HepG2 (cell line): ENCODE data around the gene FASTKD2. TPM values are rescaled to one million over a fixed set of nuclear protein-coding genes. Genes with fewer than 3 reads are reported as not detected.
A peak's percentile ranks its signal among the peaks of the same experiment; 100 is the strongest.

Experiments used
- ARNT2 ChIP-seq: sonication (generic); formaldehyde crosslinking; IDR thresholded peaks from 2 replicates; pipeline ENCODE4 v1.8.0; 2022; ENCODE audit warnings: mild to moderate bottlenecking, low read depth, missing genetic modification reagents, moderate library complexity
- MAFK ChIP-seq, 2 experiments: IDR thresholded peaks in 1 of 2; conservative IDR thresholded peaks in 1 of 2; 2 replicates each; pipeline ENCODE4 v1.6.1; 2011; ENCODE audit warnings: improper control_type of control experiment in 2 of 2, low read length in 2 of 2
- SMC3 ChIP-seq: IDR thresholded peaks from 2 replicates; pipeline ENCODE4 v1.6.1; 2011; ENCODE audit warnings: low read length, improper control_type of control experiment
- STAG1 ChIP-seq: sonication (generic); formaldehyde crosslinking; IDR thresholded peaks from 2 replicates; pipeline ENCODE4 v1.4.0; 2020; ENCODE audit warnings: missing genetic modification reagents
- XRCC5 ChIP-seq: fragments of 200-400 bp; formaldehyde crosslinking; optimal IDR thresholded peaks from 2 replicates; pipeline ENCODE3; 2017; ENCODE audit warnings: mild to moderate bottlenecking, low read length
- ZNF577 ChIP-seq: sonication (generic); formaldehyde crosslinking; IDR thresholded peaks from 2 replicates; pipeline ENCODE4 v1.4.0; 2020; ENCODE audit warnings: mild to moderate bottlenecking, low read depth, missing genetic modification reagents, borderline replicate concordance
- polyA plus RNA-seq, 8 experiments: library from polyadenylated mRNA; depleted of rRNA in 3 of 8; stranded (reverse) in 7 of 8; unstranded in 1 of 8; fragments of >200 nt; fragmentation: Illumina TruSeq in 4 of 8; extraction: Trizol in 4 of 8; gene quantifications; 2 replicates each; pipeline versions ENCODE4 v1.2.1 to v1.2.3, GENCODE V29; 2011 to 2016; ENCODE audit warnings: low read depth in 4 of 8, missing spikeins in 1 of 8, mixed read lengths in 1 of 8; ENCODE audit not compliant: insufficient read depth in 1 of 8
- total RNA-seq, 5 experiments: library from RNA; depleted of rRNA; stranded (reverse); fragments of >200 nt; fragmentation: Illumina TruSeq; extraction: Trizol; gene quantifications; 2 replicates each; pipeline ENCODE4 v1.2.3, GENCODE V29; 2016; ENCODE audit warnings: low read depth in 1 of 5
- TF ChIP-seq, protein P1 (sequence below): sonication (generic); formaldehyde crosslinking; IDR thresholded peaks from 2 replicates; pipeline ENCODE4 v1.4.0; 2020; ENCODE audit warnings: missing genetic modification reagents, borderline replicate concordance
- TF ChIP-seq, protein P2 (sequence below), 2 experiments: IDR thresholded peaks; 2 replicates each; pipeline ENCODE4 v1.6.1; 2011 to 2012; ENCODE audit warnings: low read length in 2 of 2, borderline replicate concordance in 1 of 2, low read depth in 1 of 2, mild to moderate bottlenecking in 1 of 2, moderate library complexity in 1 of 2
- TF ChIP-seq, protein P3 (sequence below): sonication (generic); formaldehyde crosslinking; IDR thresholded peaks from 2 replicates; pipeline ENCODE4 v1.8.0; 2022; ENCODE audit warnings: low read depth, missing genetic modification reagents
- TF ChIP-seq, protein P4 (sequence below): sonication (generic); formaldehyde crosslinking; IDR thresholded peaks from 2 replicates; pipeline ENCODE4 v1.5.0; 2020; ENCODE audit warnings: mild to moderate bottlenecking, missing genetic modification reagents, moderate library complexity
- TF ChIP-seq, protein P5 (sequence below): sonication (generic); formaldehyde crosslinking; conservative IDR thresholded peaks from 2 replicates; pipeline ENCODE4 v1.8.1; 2023; ENCODE audit warnings: missing genetic modification reagents
- TF ChIP-seq, protein P6 (sequence below): sonication (generic); formaldehyde crosslinking; IDR thresholded peaks from 2 replicates; pipeline ENCODE4 v1.5.0; 2020; ENCODE audit warnings: missing genetic modification reagents

FASTKD2 gene
- total and polyA plus RNA-seq, 2 of the 13 experiments (the other 11 are each of a cell fraction or from before 2014, with no cell fraction given), result 41.1 to 77.8 TPM

DNA sequence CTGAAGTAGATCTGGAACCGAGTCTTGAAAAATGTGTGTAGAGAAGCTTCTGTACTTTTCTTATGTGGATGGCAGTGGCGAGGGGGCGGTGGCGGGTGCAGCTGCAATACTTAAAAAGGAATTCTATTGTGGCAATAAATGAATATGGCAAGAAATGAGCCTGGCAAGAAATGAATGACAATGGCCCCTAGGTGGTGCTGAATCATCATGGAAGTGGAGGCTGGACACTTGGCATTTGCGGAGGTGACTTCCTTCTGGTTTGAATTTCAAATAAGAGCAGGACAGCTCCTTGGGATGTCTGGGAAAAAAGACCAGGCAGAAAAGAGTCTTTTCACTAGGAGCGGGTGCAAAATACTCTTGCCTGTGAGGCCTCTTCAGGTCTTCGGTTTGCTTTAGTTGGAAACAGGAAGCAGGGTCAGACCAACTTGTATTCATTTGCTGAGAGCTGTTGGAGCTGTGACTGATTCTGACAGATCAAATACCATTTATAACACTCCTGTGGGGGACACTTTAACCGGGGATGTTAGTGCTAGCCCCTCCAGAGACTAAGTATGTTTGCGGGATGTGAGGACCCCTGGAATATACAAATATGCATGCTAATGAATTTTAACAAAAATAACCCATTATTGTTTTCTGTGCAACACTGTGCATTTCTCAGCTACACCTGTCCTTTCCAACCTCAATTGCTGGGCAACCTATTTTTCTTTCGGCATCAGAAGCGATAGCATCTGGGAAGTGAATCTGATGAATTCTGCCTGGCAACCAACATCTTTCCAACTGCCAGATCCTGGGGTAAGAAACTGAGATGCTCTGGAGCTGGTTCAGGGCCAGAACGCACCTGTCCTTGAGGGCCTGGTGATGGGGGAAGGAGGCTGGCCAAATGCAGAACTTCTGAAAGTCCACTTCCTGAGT, 35.4 kb downstream of the FASTKD2 start (continued):
- TF ChIP-seq, protein P1, sequence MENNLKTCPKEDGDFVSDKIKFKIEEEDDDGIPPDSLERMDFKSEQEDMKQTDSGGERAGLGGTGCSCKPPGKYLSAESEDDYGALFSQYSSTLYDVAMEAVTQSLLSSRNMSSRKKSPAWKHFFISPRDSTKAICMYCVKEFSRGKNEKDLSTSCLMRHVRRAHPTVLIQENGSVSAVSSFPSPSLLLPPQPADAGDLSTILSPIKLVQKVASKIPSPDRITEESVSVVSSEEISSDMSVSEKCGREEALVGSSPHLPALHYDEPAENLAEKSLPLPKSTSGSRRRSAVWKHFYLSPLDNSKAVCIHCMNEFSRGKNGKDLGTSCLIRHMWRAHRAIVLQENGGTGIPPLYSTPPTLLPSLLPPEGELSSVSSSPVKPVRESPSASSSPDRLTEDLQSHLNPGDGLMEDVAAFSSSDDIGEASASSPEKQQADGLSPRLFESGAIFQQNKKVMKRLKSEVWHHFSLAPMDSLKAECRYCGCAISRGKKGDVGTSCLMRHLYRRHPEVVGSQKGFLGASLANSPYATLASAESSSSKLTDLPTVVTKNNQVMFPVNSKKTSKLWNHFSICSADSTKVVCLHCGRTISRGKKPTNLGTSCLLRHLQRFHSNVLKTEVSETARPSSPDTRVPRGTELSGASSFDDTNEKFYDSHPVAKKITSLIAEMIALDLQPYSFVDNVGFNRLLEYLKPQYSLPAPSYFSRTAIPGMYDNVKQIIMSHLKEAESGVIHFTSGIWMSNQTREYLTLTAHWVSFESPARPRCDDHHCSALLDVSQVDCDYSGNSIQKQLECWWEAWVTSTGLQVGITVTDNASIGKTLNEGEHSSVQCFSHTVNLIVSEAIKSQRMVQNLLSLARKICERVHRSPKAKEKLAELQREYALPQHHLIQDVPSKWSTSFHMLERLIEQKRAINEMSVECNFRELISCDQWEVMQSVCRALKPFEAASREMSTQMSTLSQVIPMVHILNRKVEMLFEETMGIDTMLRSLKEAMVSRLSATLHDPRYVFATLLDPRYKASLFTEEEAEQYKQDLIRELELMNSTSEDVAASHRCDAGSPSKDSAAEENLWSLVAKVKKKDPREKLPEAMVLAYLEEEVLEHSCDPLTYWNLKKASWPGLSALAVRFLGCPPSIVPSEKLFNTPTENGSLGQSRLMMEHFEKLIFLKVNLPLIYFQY (CRISPR knock-in tag), result no peak
- TF ChIP-seq, protein P2, sequence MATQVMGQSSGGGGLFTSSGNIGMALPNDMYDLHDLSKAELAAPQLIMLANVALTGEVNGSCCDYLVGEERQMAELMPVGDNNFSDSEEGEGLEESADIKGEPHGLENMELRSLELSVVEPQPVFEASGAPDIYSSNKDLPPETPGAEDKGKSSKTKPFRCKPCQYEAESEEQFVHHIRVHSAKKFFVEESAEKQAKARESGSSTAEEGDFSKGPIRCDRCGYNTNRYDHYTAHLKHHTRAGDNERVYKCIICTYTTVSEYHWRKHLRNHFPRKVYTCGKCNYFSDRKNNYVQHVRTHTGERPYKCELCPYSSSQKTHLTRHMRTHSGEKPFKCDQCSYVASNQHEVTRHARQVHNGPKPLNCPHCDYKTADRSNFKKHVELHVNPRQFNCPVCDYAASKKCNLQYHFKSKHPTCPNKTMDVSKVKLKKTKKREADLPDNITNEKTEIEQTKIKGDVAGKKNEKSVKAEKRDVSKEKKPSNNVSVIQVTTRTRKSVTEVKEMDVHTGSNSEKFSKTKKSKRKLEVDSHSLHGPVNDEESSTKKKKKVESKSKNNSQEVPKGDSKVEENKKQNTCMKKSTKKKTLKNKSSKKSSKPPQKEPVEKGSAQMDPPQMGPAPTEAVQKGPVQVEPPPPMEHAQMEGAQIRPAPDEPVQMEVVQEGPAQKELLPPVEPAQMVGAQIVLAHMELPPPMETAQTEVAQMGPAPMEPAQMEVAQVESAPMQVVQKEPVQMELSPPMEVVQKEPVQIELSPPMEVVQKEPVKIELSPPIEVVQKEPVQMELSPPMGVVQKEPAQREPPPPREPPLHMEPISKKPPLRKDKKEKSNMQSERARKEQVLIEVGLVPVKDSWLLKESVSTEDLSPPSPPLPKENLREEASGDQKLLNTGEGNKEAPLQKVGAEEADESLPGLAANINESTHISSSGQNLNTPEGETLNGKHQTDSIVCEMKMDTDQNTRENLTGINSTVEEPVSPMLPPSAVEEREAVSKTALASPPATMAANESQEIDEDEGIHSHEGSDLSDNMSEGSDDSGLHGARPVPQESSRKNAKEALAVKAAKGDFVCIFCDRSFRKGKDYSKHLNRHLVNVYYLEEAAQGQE (IDR thresholded peaks at IDR 0.05; ENCODE audit: borderline replicate concordance in 1 of 2, low read depth in 1 of 2, low read length in 2 of 2), result no peak
- TF ChIP-seq, protein P3, sequence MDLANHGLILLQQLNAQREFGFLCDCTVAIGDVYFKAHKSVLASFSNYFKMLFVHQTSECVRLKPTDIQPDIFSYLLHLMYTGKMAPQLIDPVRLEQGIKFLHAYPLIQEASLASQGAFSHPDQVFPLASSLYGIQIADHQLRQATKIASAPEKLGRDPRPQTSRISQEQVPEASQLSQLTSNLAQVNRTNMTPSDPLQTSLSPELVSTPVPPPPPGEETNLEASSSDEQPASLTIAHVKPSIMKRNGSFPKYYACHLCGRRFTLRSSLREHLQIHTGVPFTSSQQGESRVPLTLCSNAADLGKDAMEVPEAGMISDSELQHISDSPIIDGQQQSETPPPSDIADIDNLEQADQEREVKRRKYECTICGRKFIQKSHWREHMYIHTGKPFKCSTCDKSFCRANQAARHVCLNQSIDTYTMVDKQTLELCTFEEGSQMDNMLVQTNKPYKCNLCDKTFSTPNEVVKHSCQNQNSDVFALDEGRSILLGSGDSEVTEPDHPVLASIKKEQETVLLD (CRISPR knock-in tag), result no peak
- TF ChIP-seq, protein P4, sequence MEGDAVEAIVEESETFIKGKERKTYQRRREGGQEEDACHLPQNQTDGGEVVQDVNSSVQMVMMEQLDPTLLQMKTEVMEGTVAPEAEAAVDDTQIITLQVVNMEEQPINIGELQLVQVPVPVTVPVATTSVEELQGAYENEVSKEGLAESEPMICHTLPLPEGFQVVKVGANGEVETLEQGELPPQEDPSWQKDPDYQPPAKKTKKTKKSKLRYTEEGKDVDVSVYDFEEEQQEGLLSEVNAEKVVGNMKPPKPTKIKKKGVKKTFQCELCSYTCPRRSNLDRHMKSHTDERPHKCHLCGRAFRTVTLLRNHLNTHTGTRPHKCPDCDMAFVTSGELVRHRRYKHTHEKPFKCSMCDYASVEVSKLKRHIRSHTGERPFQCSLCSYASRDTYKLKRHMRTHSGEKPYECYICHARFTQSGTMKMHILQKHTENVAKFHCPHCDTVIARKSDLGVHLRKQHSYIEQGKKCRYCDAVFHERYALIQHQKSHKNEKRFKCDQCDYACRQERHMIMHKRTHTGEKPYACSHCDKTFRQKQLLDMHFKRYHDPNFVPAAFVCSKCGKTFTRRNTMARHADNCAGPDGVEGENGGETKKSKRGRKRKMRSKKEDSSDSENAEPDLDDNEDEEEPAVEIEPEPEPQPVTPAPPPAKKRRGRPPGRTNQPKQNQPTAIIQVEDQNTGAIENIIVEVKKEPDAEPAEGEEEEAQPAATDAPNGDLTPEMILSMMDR, result peak; percentile 88
- TF ChIP-seq STAG1 (CRISPR knock-in tag), result peak; percentile 92
- TF ChIP-seq SMC3, result peak; percentile 90
- TF ChIP-seq, protein P5, sequence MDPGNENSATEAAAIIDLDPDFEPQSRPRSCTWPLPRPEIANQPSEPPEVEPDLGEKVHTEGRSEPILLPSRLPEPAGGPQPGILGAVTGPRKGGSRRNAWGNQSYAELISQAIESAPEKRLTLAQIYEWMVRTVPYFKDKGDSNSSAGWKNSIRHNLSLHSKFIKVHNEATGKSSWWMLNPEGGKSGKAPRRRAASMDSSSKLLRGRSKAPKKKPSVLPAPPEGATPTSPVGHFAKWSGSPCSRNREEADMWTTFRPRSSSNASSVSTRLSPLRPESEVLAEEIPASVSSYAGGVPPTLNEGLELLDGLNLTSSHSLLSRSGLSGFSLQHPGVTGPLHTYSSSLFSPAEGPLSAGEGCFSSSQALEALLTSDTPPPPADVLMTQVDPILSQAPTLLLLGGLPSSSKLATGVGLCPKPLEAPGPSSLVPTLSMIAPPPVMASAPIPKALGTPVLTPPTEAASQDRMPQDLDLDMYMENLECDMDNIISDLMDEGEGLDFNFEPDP (CRISPR knock-in tag), result 0 out of 2 replicates have a peak, but pooled peaks have one; percentile 64
- TF ChIP-seq ZNF577 (CRISPR knock-in tag), result no peak
- 0 out of 4 replicates have a peak, but pooled peaks of 1 of the 2 experiments have one; percentile 16 for TF ChIP-seq MAFK (conservative IDR thresholded peaks at IDR 0.05 in 1 of 2, IDR thresholded peaks at IDR 0.05 in 1 of 2; ENCODE audit: low read length in 2 of 2)
- 0 out of 2 replicates have a peak, but pooled peaks have one; percentile 41 for TF ChIP-seq ARNT2
- peak; percentile 29 for TF ChIP-seq XRCC5
- TF ChIP-seq, protein P6, sequence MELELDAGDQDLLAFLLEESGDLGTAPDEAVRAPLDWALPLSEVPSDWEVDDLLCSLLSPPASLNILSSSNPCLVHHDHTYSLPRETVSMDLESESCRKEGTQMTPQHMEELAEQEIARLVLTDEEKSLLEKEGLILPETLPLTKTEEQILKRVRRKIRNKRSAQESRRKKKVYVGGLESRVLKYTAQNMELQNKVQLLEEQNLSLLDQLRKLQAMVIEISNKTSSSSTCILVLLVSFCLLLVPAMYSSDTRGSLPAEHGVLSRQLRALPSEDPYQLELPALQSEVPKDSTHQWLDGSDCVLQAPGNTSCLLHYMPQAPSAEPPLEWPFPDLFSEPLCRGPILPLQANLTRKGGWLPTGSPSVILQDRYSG, result no peak
